HepG2 (cell line): ENCODE data around the gene CEP78.

ENCODE experiments used
- FOXK1 ChIP-seq: sonication (generic); formaldehyde crosslinking; IDR thresholded peaks from 2 replicates; pipeline ENCODE4 v1.4.0; 2020; ENCODE audit warnings: low read depth, missing genetic modification reagents, borderline replicate concordance
- FOXM1 ChIP-seq: sonication (generic); formaldehyde crosslinking; IDR thresholded peaks from 2 replicates; pipeline ENCODE4 v1.5.0; 2020; ENCODE audit warnings: missing genetic modification reagents
- POLR2A ChIP-seq, 2 experiments: IDR thresholded peaks; 2 replicates each; pipeline ENCODE4 v1.6.1; 2011; ENCODE audit warnings: low read depth in 2 of 2, low read length in 2 of 2, mild to moderate bottlenecking in 1 of 2, moderate library complexity in 1 of 2; ENCODE audit not compliant: insufficient read depth in 1 of 2
- RAD51 ChIP-seq: fragments of 450-650 bp; IDR thresholded peaks from 2 replicates; pipeline ENCODE4 v1.6.1; 2016; ENCODE audit warnings: borderline replicate concordance
- RBAK ChIP-seq: sonication (generic); formaldehyde crosslinking; IDR thresholded peaks from 2 replicates; pipeline ENCODE4 v1.5.1; 2020; ENCODE audit warnings: mild to moderate bottlenecking, missing genetic modification reagents
- STAT5B ChIP-seq: sonication (generic); formaldehyde crosslinking; IDR thresholded peaks from 2 replicates; pipeline ENCODE4 v1.4.0; 2020; ENCODE audit warnings: missing genetic modification reagents
- ZNF777 ChIP-seq: sonication (generic); formaldehyde crosslinking; IDR thresholded peaks from 2 replicates; pipeline ENCODE4 v1.4.0; 2020; ENCODE audit warnings: missing genetic modification reagents

GRCh38 chr9:78272307-78272706 is 36.4 kb downstream of the CEP78 start:
- TF ChIP-seq RBAK (CRISPR knock-in tag) (no peak), STAT5B (CRISPR knock-in tag) (no peak), ZNF777 (CRISPR knock-in tag) (no peak), POLR2A (IDR thresholded peaks at IDR 0.05; ENCODE audit: insufficient read depth in 1 of 2, low read depth in 2 of 2, low read length in 2 of 2) (no peak), FOXK1 (no peak), RAD51 (no peak), FOXM1 (CRISPR knock-in tag) (no peak)
